Stimulated activated CD4-positive, alpha-beta T cell treated with anti-CD3 and anti-CD28 coated beads, Interleukin-4, amount 100 ng/mL, for 4 hours (primary cell): ENCODE measurements around the gene IQSEC1.

Experiments
- DNase-seq, 2 experiments: peaks; one replicate each; pipeline ENCODE4 v3.0.0-alpha.2; 2020

IQSEC1 gene

DNA sequence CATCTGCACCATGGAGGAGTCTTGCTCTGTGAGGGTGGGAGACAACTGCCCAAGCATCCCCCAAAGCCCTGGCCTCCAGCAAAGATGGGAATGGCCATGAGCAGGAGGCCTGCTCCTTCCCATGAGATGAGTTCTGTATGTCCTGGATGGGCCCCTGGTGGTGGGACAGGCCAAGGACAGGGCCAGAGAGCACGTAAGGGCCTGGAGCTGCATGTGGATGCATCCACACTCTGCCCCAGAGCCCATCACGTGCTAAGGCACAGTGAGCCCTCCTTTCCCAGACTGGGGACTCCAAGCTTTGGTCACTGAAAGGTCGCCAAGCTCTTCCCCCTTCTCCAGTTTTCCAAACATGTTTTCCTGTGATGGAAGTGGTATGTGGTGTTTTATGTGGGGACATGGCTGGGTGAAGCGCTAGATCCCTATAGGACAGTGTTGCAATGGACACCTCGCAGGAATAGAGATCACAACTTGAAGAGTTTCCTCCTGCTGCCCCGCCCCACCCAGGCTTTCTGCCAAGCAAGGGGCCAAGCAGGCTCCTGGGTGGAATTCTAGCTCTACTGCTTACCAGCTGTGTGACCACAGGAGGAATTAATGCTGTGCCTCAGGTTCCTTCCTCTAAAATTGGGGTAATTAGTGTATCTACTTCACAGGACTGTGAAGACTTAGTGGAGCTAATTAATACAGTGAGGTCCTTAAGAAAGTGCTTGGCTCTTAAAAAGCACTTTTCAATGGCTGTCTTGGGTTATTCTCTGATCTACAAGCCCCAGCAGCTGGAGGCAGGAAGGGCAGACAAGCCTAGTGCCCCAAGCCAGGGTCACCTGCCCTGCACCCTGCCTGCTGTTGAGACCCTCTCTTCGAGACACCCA is 125.5 kb downstream of the IQSEC1 start:
- no peak for DNase-seq

GRCh38 chr3:12946649-12947316 is 126.4 kb downstream of the IQSEC1 start:
- no peak for DNase-seq

- no peak for DNase-seq
Observed at GRCh38 chr3:12946251-12946648, 127.0 kb downstream of the IQSEC1 start.

GRCh38 chr3:12944849-12945248 is 128.4 kb downstream of the IQSEC1 start:
- no peak for DNase-seq

GRCh38 chr3:12944413-12944812 is 128.8 kb downstream of the IQSEC1 start:
- no peak for DNase-seq

DNA sequence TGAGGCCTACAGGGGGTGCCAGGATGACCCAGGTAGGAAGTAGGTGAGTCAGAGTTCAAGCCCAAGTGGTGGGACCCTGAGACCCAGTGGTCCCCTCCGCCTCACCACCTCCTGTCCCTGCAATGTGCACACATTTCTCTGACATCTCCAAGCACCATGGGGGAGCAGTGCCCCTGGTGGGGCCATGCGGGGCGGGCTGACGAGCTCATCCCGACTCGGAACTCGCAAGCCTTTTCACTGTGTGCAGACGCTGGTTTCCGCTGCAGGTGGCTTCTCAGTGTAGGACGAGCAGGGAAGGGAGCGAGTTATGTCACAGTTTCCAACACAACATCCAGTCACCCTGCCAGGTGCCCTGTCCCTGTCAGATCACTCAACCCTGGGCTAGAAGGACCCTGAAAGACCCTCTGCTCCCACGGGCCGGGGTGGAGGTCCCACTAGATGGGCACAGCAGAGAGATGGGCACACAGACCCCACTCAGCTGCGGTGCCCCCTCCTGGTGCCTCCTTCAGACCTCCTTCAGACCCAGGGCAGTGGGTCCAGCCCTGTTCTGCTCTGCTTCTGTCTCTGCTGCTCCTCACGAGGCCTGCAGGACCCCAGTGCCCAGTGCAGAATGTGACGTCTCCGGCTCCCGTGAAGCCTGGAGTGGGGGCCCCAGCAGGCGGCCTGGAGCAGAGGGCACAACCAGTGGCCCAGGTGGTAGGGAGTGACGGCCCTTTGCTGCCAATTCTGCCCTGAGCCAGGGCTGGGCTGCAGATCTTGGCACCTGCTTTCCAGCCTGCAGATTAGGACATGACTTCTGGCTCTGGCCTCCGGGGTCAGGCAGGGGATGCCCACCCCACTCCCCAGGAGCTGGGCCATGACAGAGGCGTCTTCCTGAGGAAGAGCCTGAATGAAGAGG is 129.9 kb downstream of the IQSEC1 start:
- DNase-seq: no peak

- DNase-seq: no peak
Observed at GRCh38 chr3:12941495-12942023, 131.7 kb downstream of the IQSEC1 start.

- DNase-seq: no peak
Observed at GRCh38 chr3:12940854-12941253, 132.4 kb downstream of the IQSEC1 start.

- no peak for DNase-seq
Observed at GRCh38 chr3:12939137-12939536, 134.1 kb downstream of the IQSEC1 start.

DNA sequence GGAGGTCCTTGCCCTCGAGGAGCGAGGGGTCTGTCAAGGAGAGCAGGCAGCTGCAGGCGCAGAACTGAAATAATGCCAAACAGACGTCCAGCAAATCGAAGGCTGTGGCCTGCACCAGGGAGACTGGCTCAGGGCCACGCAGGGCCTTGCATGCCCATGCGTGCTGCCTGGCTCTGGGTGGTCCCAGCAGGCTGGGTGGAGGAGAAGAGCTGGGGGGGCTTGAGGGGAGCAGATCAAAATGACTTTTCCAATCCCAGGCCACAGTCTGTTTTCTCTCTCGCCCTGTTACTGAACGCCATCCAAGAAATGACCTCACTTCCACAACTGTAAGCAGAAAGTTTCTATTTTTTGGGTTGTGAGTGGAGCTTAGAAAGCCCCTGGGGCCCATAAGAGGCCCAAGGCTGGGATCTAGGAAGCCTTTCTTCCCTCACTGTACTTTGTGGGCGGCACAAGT is 134.9 kb downstream of the IQSEC1 start:
- DNase-seq: no peak

- no peak for DNase-seq
Observed at GRCh38 chr3:12935861-12936830, 137.1 kb downstream of the IQSEC1 start.

DNA sequence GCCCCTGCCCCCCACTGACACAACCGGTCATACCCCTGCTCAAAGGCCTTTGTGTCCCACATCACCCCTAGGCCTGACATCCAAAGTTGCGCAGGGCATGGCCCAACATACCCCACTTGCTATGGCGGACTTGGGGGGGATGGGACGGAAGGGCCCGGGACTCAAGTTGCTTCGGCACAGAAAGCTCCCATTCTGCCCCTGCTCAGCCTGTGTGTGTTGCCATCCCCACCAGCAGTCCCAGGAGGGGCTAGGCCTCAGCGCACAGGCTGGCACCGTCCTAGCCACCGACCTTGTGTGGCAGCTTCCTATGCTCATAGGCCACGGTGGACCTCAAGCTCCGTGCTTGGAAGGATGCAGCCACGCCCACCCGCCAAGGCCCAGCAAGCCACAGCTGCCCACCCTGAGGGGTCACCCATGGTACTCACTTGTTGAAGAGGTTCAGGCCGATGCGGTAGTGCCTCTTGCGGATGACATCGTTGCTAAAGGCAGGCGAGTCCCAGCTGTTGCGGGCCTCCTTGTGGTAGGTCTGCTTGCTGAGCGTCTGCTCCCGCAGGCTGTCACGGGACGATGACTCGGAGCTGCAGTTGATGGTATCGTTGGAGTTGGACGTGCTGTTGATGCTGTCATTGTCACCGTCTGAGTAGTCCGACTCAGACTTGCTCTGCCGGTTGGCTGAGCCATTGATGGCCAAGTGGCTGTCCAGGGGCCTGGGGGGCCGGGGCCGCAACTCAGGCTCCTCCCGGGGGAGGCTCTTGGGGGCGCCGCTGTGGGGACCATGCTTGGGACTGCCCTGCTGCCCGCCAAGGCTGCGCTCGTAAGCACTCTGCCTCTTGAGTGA is 138.0 kb downstream of the IQSEC1 start:
- no peak for DNase-seq

DNA sequence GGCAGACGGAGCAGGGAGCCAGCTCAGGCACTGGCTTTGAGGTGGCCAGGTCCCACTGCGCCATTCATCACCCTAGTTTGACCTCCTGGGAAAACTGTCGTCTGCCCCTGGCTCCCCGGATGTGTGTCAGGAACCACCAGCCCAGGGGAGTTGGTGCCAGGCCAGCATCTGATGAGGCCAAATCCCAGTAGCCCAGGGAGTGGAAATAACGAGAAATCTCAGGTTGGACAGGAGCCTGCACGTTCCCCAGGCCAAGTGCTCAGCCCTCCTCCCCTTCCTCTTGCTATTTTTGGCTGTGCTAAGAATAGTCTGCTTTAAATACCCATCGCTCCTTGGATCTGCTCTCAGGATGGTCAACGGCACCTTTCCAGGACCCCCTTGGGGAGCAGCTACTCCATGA is 138.8 kb downstream of the IQSEC1 start:
- DNase-seq: no peak

- no peak for DNase-seq
Observed at GRCh38 chr3:12933901-12934300, 139.3 kb downstream of the IQSEC1 start.

DNA sequence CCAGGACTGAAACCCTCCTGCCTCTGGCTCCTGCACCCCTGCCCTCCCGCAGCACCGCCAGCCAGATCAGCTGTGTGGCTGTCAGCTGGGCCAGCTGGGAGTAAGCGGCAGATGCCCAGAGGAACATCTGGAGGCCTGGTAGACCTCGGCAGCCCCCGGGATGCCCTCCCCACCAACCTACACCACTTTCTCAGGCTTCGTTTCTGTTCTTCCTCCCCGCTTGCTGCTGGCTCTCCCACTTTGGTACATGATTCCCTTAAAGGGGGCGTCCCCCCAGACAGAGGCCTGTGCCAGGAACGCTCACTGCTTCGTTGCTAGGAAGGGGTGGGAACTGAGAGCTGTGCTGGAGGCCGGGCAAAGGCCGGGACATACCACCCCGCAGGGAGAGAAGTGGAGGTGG is 140.5 kb downstream of the IQSEC1 start:
- no peak for DNase-seq

DNA sequence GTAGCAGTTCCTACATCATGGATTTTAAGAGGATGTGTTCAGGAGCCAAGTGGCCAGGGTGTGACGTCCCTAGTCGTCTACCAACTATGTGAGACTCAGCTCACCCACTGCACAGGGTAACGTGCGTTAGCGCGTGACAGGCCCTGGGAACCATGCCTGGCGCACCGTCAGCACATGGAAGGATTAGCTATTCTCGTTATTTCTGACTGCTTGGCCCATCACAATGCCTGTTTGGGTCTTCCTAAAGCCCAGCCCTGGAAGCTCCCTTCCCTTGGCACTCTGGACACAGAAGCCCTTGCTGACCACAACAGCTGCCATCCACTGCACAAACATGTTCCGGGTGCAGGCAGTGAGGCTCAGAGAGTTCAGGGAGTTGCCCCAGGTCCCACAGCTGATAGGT is 140.9 kb downstream of the IQSEC1 start:
- no peak for DNase-seq

DNA sequence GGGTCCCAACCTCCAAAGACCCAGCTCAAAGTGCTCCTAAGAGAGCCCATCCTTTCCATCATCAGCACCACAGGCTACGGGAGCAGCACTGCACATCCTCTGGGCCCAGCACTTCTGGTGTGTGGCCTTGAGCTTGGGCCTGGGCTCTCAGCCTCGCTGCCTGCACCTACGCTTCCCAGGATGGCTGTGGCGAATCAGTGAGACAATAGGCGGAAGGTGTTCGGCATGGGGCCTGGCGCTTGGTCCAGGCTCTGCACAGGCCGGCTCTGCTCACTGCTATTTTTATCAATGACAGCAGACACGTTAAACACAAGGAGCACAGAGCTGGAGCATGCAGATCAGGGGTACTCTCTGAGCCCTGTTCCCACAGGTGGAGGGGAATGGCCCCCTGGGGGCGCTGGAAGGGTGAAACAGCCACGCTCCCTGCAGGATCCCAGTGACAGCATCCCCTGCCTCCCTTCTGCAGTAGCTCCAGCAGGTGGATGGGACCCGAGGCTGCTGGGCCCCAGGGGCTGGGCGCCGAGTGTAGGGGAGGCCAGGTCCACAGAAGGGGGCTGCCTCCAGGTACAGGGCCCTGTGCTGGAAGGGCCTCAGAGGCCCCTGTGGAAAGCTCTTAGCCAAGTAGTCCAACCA is 141.8 kb downstream of the IQSEC1 start:
- no peak for DNase-seq

DNA sequence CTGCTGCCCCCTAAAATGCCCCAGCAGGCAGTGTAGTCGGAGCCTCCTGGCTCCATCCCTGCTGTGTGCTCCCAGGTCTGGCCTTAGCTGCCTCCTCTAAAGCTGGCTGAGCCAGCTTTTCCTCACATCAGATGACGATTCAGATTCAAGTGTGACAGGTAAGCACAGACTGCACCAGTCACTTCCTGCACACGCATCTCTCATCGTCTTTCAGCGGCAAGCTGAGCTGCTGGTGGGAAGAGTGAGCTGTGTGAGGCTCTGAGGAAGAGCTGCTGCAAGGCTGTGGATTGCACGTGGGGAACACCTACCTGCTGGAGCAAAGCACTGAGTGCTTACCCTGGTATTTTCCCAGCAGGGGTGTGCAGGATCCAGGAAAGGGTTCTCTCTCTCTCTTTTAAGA is 143.4 kb downstream of the IQSEC1 start:
- DNase-seq: no peak

DNA sequence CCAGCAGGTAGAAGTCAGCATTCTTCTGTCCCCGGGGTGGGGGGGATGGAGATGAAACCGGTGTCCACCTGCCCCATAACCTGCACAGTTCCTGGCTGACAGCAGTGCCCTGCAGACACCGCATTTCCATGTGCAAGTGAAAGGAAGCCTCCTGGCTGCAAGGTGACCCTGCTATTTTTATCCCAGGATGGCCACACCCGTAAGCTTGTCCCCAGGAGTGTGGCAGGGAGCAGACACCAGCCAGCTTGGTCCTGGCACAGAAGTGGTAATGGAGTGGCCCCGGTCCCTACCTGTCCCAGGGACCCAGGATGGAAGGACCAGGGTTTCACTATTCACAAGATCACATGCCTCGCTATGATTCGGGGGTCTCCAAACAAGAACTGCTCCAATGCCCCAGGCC is 146.6 kb downstream of the IQSEC1 start:
- DNase-seq: no peak

GRCh38 chr3:12925648-12926047 is 147.6 kb downstream of the IQSEC1 start:
- DNase-seq: no peak
